Naive thymus-derived CD4-positive, alpha-beta T cell (primary cell): ENCODE measurements around the gene MAP2K1. TPM values are rescaled to one million over a fixed set of nuclear protein-coding genes. Genes with fewer than 3 reads are reported as not detected.

Experiments used
- ATAC-seq: fragments of 150-1000 bp; cut with Tn5 transposase; 2 replicates; pipeline ENCODE4 v1.10.0; 2021; ENCODE audit warnings: mild to moderate bottlenecking, moderate library complexity
- CTCF ChIA-PET: fragments of 350-600 bp; sonication (Branson Sonifier 250); formaldehyde crosslinking; loops from one replicate; lab custom pipeline; 2021; ENCODE audit warnings: antibody characterized with exemption; lab: Charles Lee
- POLR2A ChIA-PET: fragments of 350-600 bp; sonication (Branson Sonifier 250); formaldehyde crosslinking; loops from one replicate; lab custom pipeline; 2021; ENCODE audit warnings: antibody characterized with exemption, inconsistent platforms; lab: Charles Lee
- DNase-seq, 9 donors: peaks; one replicate each; pipeline versions ENCODE4 v3.0.0 to v3.0.0-alpha.2; 2020 to 2022; ENCODE audit warnings: mixed read lengths in 1 of 9
- H3K27ac ChIP-seq: one replicate; pipeline ENCODE4 v1.7.0; 2013; ENCODE audit warnings: mild to moderate bottlenecking, low read depth, low read length, moderate library complexity
- H3K27me3 ChIP-seq, 2 donors: one replicate each; pipeline ENCODE4 v1.7.0; 2013; ENCODE audit warnings: low read length in 2 of 2, mild to moderate bottlenecking in 2 of 2, moderate library complexity in 2 of 2; ENCODE audit not compliant: control insufficient read depth in 2 of 2, insufficient read depth in 2 of 2
- H3K36me3 ChIP-seq, 3 experiments: 1 replicate in 2 of 3; 2 replicates in 1 of 3; pipeline ENCODE4 v1.7.0; 2013; ENCODE audit warnings: low read length in 3 of 3, mild to moderate bottlenecking in 3 of 3, moderate library complexity in 1 of 3; ENCODE audit not compliant: insufficient read depth in 3 of 3, control insufficient read depth in 2 of 3
- H3K4me1 ChIP-seq, 2 donors: one replicate each; pipeline ENCODE4 v1.7.0; 2013; ENCODE audit warnings: low read length in 2 of 2, mild to moderate bottlenecking in 2 of 2, moderate library complexity in 1 of 2; ENCODE audit not compliant: control insufficient read depth in 2 of 2, insufficient read depth in 2 of 2
- H3K4me3 ChIP-seq: 2 replicates; pipeline ENCODE4 v1.7.0; 2013; ENCODE audit warnings: mild to moderate bottlenecking, low read length
- H3K9me3 ChIP-seq, 3 experiments: 1 replicate in 2 of 3; 2 replicates in 1 of 3; pipeline ENCODE4 v1.7.0; 2013; ENCODE audit warnings: low read length in 3 of 3; ENCODE audit not compliant: control insufficient read depth in 2 of 3
- H3K27ac Mint-ChIP-seq, 9 donors: one replicate each; pipeline ENCODE4 v1.8.0; 2020 to 2022; ENCODE audit warnings: mixed read lengths in 9 of 9, mild to moderate bottlenecking in 8 of 9, moderate library complexity in 5 of 9, inconsistent platforms in 2 of 9
- H3K27me3 Mint-ChIP-seq, 5 donors: one replicate each; pipeline ENCODE4 v1.8.0; 2021 to 2022; ENCODE audit warnings: mixed read lengths in 5 of 5, mild to moderate bottlenecking in 1 of 5
- H3K36me3 Mint-ChIP-seq, 5 donors: one replicate each; pipeline ENCODE4 v1.8.0; 2020 to 2022; ENCODE audit warnings: mixed read lengths in 5 of 5, mild to moderate bottlenecking in 3 of 5, inconsistent platforms in 1 of 5
- H3K4me1 Mint-ChIP-seq, 7 donors: one replicate each; pipeline ENCODE4 v1.8.0; 2020 to 2022; ENCODE audit warnings: mixed read lengths in 7 of 7, mild to moderate bottlenecking in 3 of 7, inconsistent platforms in 1 of 7
- H3K4me3 Mint-ChIP-seq, 10 donors: one replicate each; pipeline ENCODE4 v1.8.0; 2020 to 2022; ENCODE audit warnings: mild to moderate bottlenecking in 10 of 10, mixed read lengths in 10 of 10, moderate library complexity in 6 of 10, inconsistent platforms in 2 of 10
- H3K9me3 Mint-ChIP-seq, 11 donors: one replicate each; pipeline ENCODE4 v1.8.0; 2020 to 2022; ENCODE audit warnings: mixed read lengths in 11 of 11, mild to moderate bottlenecking in 4 of 11, inconsistent platforms in 1 of 11, moderate library complexity in 1 of 11
- intact Hi-C, 2 donors: fragments of 100-400 bp; cut with micrococcal nuclease; formaldehyde crosslinking; loops; one replicate each; pipeline ENCODE4 v1.15.1; 2023
- polyA plus RNA-seq, 2 donors: library from polyadenylated mRNA; unstranded; fragments of 300-500 nt; fragmentation: Illumina TruSeq; gene quantifications; one replicate each; pipeline ENCODE4 v1.2.3, GENCODE V29; 2021
- total RNA-seq, 6 experiments: library from RNA in 5 of 6; stranded (reverse) in 5 of 6; gene quantifications; 1 replicate in 5 of 6; 2 replicates in 1 of 6; pipeline ENCODE4 v1.2.3 and lab custom pipeline; 2021 to 2026

The MAP2K1 gene
- total and polyA plus RNA-seq, 7 experiments from 2014 or later, result 37.2 to 97.2 (median 46.9) TPM

GRCh38 chr15:66476535-66476934 is 89.8 kb downstream of the MAP2K1 start:
- DNase-seq, result no peak
- Histone ChIP-seq H3K9me3 (no peaks in the 10 kb centered on the region), H3K36me3 (peaks cover 0 to 11% (median 0%) of the 10 kb centered on the region in 3 experiments), H3K4me1 (peaks cover 9 to 10% of the 10 kb centered on the region in 2 donors), H3K27ac (no peak overlapping the region), H3K4me3 (no peak overlapping the region), H3K27me3 (no peaks in the 10 kb centered on the region)
- peak overlapping the region; percentile 4 to 91 (median 74) for H3K27ac Mint-ChIP-seq
- H3K4me1 Mint-ChIP-seq, result peaks cover 14 to 47% (median 36%) of the 10 kb centered on the region in 7 donors
- peaks cover 0 to 16% (median 15%) of the 10 kb centered on the region in 5 donors for H3K36me3 Mint-ChIP-seq
- no peak overlapping the region for H3K4me3 Mint-ChIP-seq
- intact Hi-C loops, result no loop called here
- ChIA-PET POLR2A (interaction anchor here (0.5 kb wide), 1 partner anchor 12 kb away, joined by 3 read pairs; no protein-coding TSS in a partner anchor), CTCF (no interaction called here)
- ATAC-seq, result no peak
- no peaks in the 10 kb centered on the region for H3K27me3 Mint-ChIP-seq
- no peaks in the 10 kb centered on the region for H3K9me3 Mint-ChIP-seq

- H3K4me1 Mint-ChIP-seq, result peaks cover 13 to 42% (median 31%) of the 10 kb centered on the region in 7 donors
- ATAC-seq (no peak), DNase-seq (no peak)
- no peak overlapping the region for H3K4me3 ChIP-seq
- H3K27ac Mint-ChIP-seq, result peak overlapping the region in 8 of 9 donors; percentile 25 to 91 (median 83)
- no peaks in the 10 kb centered on the region for H3K27me3 ChIP-seq
- peaks cover 7 to 9% of the 10 kb centered on the region in 2 donors for H3K4me1 ChIP-seq
- POLR2A ChIA-PET, result no interaction called here
- CTCF ChIA-PET, result no interaction called here
- intact Hi-C loops, result no loop called here
- peaks cover 0 to 15% (median 0%) of the 10 kb centered on the region in 3 experiments for H3K36me3 ChIP-seq
- no peak overlapping the region for H3K27ac ChIP-seq
- H3K9me3 Mint-ChIP-seq, result no peaks in the 10 kb centered on the region
- peaks cover 0 to 21% (median 20%) of the 10 kb centered on the region in 5 donors for H3K36me3 Mint-ChIP-seq
- no peaks in the 10 kb centered on the region for H3K9me3 ChIP-seq
- no peaks in the 10 kb centered on the region for H3K27me3 Mint-ChIP-seq
- H3K4me3 Mint-ChIP-seq, result no peak overlapping the region
These were observed 90.3 kb downstream of the MAP2K1 start for GRCh38 chr15:66477011-66477410.

- no peak overlapping the region for H3K4me3 Mint-ChIP-seq
- ChIA-PET POLR2A (interaction anchor here (1.1 kb wide), 1 partner anchor 12 kb away, joined by 4 read pairs; no protein-coding TSS in a partner anchor), CTCF (no interaction called here)
- Histone ChIP-seq H3K36me3 (peaks cover 0 to 44% (median 0%) of the 10 kb centered on the region in 3 experiments), H3K4me3 (no peak overlapping the region), H3K9me3 (no peaks in the 10 kb centered on the region), H3K4me1 (no peaks in the 10 kb centered on the region), H3K27me3 (no peaks in the 10 kb centered on the region), H3K27ac (no peak overlapping the region)
- H3K27ac Mint-ChIP-seq, result peak overlapping the region in 6 of 9 donors; percentile 4 to 38 (median 14)
- intact Hi-C loops, result no loop called here
- DNase-seq, result no peak
- H3K36me3 Mint-ChIP-seq, result peaks cover 8 to 39% (median 31%) of the 10 kb centered on the region in 5 donors
- H3K4me1 Mint-ChIP-seq, result peaks cover 7 to 26% (median 15%) of the 10 kb centered on the region in 7 donors
- H3K27me3 Mint-ChIP-seq, result no peaks in the 10 kb centered on the region
- no peaks in the 10 kb centered on the region for H3K9me3 Mint-ChIP-seq
- no peak for ATAC-seq
These were observed 93.6 kb downstream of the MAP2K1 start for GRCh38 chr15:66480267-66480666.

- H3K9me3 Mint-ChIP-seq, result no peaks in the 10 kb centered on the region
- H3K27ac Mint-ChIP-seq, result peak overlapping the region in 7 of 9 donors; percentile 4 to 74 (median 34)
- ATAC-seq (no peak), DNase-seq (no peak)
- H3K4me1 Mint-ChIP-seq, result peaks cover 3 to 19% (median 10%) of the 10 kb centered on the region in 7 donors
- Histone ChIP-seq H3K27ac (no peak overlapping the region), H3K4me3 (no peak overlapping the region), H3K4me1 (no peaks in the 10 kb centered on the region), H3K36me3 (peaks cover 0 to 52% (median 0%) of the 10 kb centered on the region in 3 experiments), H3K27me3 (no peaks in the 10 kb centered on the region), H3K9me3 (no peaks in the 10 kb centered on the region)
- ChIA-PET POLR2A (no interaction called here), CTCF (no interaction called here)
- H3K36me3 Mint-ChIP-seq, result peaks cover 8 to 39% (median 29%) of the 10 kb centered on the region in 5 donors
- H3K4me3 Mint-ChIP-seq, result no peak overlapping the region
- intact Hi-C loops, result no loop called here
- H3K27me3 Mint-ChIP-seq, result no peaks in the 10 kb centered on the region
These were observed 94.6 kb downstream of the MAP2K1 start for GRCh38 chr15:66481107-66481856.

DNA sequence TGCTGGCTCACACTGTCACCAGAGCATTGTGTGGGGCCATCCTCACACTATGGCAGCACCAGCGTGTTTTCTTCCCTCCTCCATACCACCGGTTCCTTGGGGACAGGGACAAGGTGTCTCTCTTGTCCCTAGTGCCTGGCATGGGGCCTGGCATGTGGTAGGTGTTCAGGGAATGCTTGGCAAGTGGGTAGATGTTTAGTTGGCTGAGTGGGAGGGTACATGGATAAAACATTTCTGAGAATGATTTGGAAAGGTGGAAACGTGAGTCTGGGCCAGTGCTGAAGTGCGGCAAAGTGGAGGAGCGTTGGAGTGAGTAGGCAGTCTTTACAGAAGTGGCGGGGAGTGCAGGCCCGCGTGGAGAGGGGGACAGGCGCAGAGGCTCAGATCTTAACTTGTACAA is 95.8 kb downstream of the MAP2K1 start:
- POLR2A ChIA-PET, result interaction anchor here (0.9 kb wide), 1 partner anchor 15 kb away, joined by 3 read pairs; the partner anchor contains the start of gene SNAPC5
- Histone ChIP-seq H3K36me3 (peaks cover 0 to 65% (median 10%) of the 10 kb centered on the region in 3 experiments), H3K27ac (no peak overlapping the region), H3K9me3 (no peaks in the 10 kb centered on the region), H3K27me3 (no peaks in the 10 kb centered on the region), H3K4me1 (no peaks in the 10 kb centered on the region), H3K4me3 (no peak overlapping the region)
- DNase-seq (no peak), ATAC-seq (no peak)
- CTCF ChIA-PET, result no interaction called here
- H3K27ac Mint-ChIP-seq, result peak overlapping the region in 6 of 9 donors; percentile 12 to 79 (median 47)
- peaks cover 8 to 39% (median 27%) of the 10 kb centered on the region in 5 donors for H3K36me3 Mint-ChIP-seq
- H3K4me3 Mint-ChIP-seq, result no peak overlapping the region
- no peaks in the 10 kb centered on the region for H3K9me3 Mint-ChIP-seq
- peaks cover 0 to 15% (median 7%) of the 10 kb centered on the region in 7 donors for H3K4me1 Mint-ChIP-seq
- H3K27me3 Mint-ChIP-seq, result no peaks in the 10 kb centered on the region
- intact Hi-C loops, result no loop called here

DNA sequence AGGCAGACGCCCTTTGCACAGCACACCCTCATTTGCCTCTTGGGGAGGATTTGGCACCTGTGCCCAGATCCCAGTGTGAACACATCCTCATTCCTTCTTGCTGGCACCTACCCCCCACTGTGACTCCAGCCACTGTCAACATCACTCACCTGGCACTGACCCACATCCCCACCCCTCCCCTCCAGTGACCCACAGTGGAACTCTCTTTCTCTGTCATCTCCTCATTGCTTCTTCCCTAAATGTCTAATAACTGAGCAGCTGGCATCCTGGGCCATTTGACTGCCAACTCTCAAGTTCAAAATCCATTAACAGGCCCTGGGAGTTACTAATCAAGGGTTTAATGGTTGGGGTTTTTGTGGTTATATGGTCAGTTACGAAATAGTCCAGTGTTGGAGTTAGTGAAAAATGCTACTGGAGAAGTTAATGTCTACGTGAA is 96.4 kb downstream of the MAP2K1 start:
- ATAC-seq (no peak), DNase-seq (no peak)
- Histone ChIP-seq H3K36me3 (peaks cover 0 to 71% (median 11%) of the 10 kb centered on the region in 3 experiments), H3K9me3 (no peaks in the 10 kb centered on the region), H3K27me3 (no peaks in the 10 kb centered on the region), H3K27ac (no peak overlapping the region), H3K4me1 (no peaks in the 10 kb centered on the region), H3K4me3 (no peak overlapping the region)
- H3K9me3 Mint-ChIP-seq, result no peaks in the 10 kb centered on the region
- peaks cover 0 to 18% (median 7%) of the 10 kb centered on the region in 7 donors for H3K4me1 Mint-ChIP-seq
- H3K4me3 Mint-ChIP-seq, result no peak overlapping the region
- peaks cover 8 to 43% (median 27%) of the 10 kb centered on the region in 5 donors for H3K36me3 Mint-ChIP-seq
- no peaks in the 10 kb centered on the region for H3K27me3 Mint-ChIP-seq
- intact Hi-C loops, result no loop called here
- ChIA-PET POLR2A (interaction anchor here (0.7 kb wide), 1 partner anchor 25 kb away, joined by 3 read pairs; no protein-coding TSS in a partner anchor), CTCF (no interaction called here)
- H3K27ac Mint-ChIP-seq, result peak overlapping the region in 5 of 9 donors; percentile 24 to 64 (median 55)
